Activated naive CD8-positive, alpha-beta T cell treated with anti-CD3 and anti-CD28 coated beads for 36 hours (primary cell): ENCODE results near the gene ZNF785. TPM values are rescaled to one million over a fixed set of nuclear protein-coding genes. Genes with fewer than 3 reads are reported as not detected.

Experiments used
- DNase-seq: peaks from one replicate; pipeline ENCODE4 v3.0.0; 2021
- H3K27ac Mint-ChIP-seq: one replicate; pipeline ENCODE4 v1.8.0; 2022; ENCODE audit warnings: mild to moderate bottlenecking, moderate library complexity, mixed read lengths
- H3K27me3 Mint-ChIP-seq: one replicate; pipeline ENCODE4 v1.8.0; 2022; ENCODE audit warnings: mild to moderate bottlenecking, mixed read lengths
- H3K36me3 Mint-ChIP-seq: one replicate; pipeline ENCODE4 v1.8.0; 2021; ENCODE audit warnings: mild to moderate bottlenecking, mixed read lengths
- H3K4me1 Mint-ChIP-seq: one replicate; pipeline ENCODE4 v1.8.0; 2021; ENCODE audit warnings: mixed read lengths
- H3K4me3 Mint-ChIP-seq: one replicate; pipeline ENCODE4 v1.8.0; 2022; ENCODE audit warnings: mild to moderate bottlenecking, moderate library complexity, mixed read lengths
- H3K9me3 Mint-ChIP-seq: one replicate; pipeline ENCODE4 v1.8.0; 2022; ENCODE audit warnings: mixed read lengths
- total RNA-seq, 2 experiments: library from RNA; stranded (reverse); gene quantifications; one replicate each; pipeline ENCODE4 v1.2.3, GENCODE V29; 2021

The ZNF785 gene
- total RNA-seq, 2 experiments from 2014 or later = 6.4 to 7.8 TPM

GRCh38 chr16:30581457-30581856, 4.0 kb downstream of the ZNF785 start:
- DNase-seq = no peak
- Mint-ChIP-seq H3K36me3 (peaks cover 21% of the 10 kb centered on the region), H3K4me1 (peaks cover 11% of the 10 kb centered on the region), H3K27me3 (no peaks in the 10 kb centered on the region), H3K9me3 (no peaks in the 10 kb centered on the region), H3K4me3 (no peak overlapping the region), H3K27ac (no peak overlapping the region)

- Mint-ChIP-seq H3K36me3 (peaks cover 2% of the 10 kb centered on the region), H3K27ac (peak overlapping the region; percentile 30), H3K4me1 (peaks cover 19% of the 10 kb centered on the region), H3K27me3 (no peaks in the 10 kb centered on the region), H3K4me3 (no peak overlapping the region), H3K9me3 (no peaks in the 10 kb centered on the region)
- no peak for DNase-seq
These were observed 10.8 kb downstream of the ZNF785 start for GRCh38 chr16:30574678-30575077.

- DNase-seq = peak; percentile 94
- H3K9me3 Mint-ChIP-seq = no peaks in the 10 kb centered on the region
- H3K27ac Mint-ChIP-seq = peak within 1 kb of the TSS; percentile 90
- peak within 1 kb of the TSS; percentile 95 for H3K4me3 Mint-ChIP-seq
- peaks cover 38% of the 10 kb centered on the region for H3K4me1 Mint-ChIP-seq
- H3K27me3 Mint-ChIP-seq = no peaks in the 10 kb centered on the region
- H3K36me3 Mint-ChIP-seq = peaks cover 4% of the 10 kb centered on the region
These were observed 13.8 kb downstream of the ZNF785 start, which contains the start of gene ZNF688 for GRCh38 chr16:30571445-30572322. ZNF688 (minus strand) TSS chr16:30571714; CDS start chr16:30571629, 85 bp downstream.

GRCh38 chr16:30570636-30571444, 14.7 kb downstream of the ZNF785 start:
- Mint-ChIP-seq H3K4me1 (peaks cover 37% of the 10 kb centered on the region), H3K9me3 (no peaks in the 10 kb centered on the region), H3K4me3 (peak overlapping the region; percentile 95), H3K36me3 (peaks cover 4% of the 10 kb centered on the region), H3K27me3 (no peaks in the 10 kb centered on the region), H3K27ac (peak overlapping the region; percentile 90)
- no peak for DNase-seq

- no peaks in the 10 kb centered on the region for H3K9me3 Mint-ChIP-seq
- peaks cover 37% of the 10 kb centered on the region for H3K4me1 Mint-ChIP-seq
- H3K36me3 Mint-ChIP-seq = peaks cover 4% of the 10 kb centered on the region
- peak overlapping the region; percentile 95 for H3K4me3 Mint-ChIP-seq
- no peak for DNase-seq
- no peak overlapping the region for H3K27ac Mint-ChIP-seq
- no peaks in the 10 kb centered on the region for H3K27me3 Mint-ChIP-seq
These were observed 15.5 kb downstream of the ZNF785 start for GRCh38 chr16:30569746-30570635.

- no peak overlapping the region for H3K4me3 Mint-ChIP-seq
- H3K27me3 Mint-ChIP-seq = no peaks in the 10 kb centered on the region
- peaks cover 33% of the 10 kb centered on the region for H3K4me1 Mint-ChIP-seq
- H3K9me3 Mint-ChIP-seq = no peaks in the 10 kb centered on the region
- H3K27ac Mint-ChIP-seq = peak overlapping the region; percentile 54
- no peak for DNase-seq
- H3K36me3 Mint-ChIP-seq = peaks cover 4% of the 10 kb centered on the region
These were observed 16.2 kb downstream of the ZNF785 start for GRCh38 chr16:30569281-30569680.

GRCh38 chr16:30567991-30568638, 17.4 kb downstream of the ZNF785 start:
- Mint-ChIP-seq H3K27ac (peak overlapping the region; percentile 85), H3K27me3 (no peaks in the 10 kb centered on the region), H3K4me3 (peak overlapping the region; percentile 64), H3K36me3 (peaks cover 4% of the 10 kb centered on the region), H3K9me3 (no peaks in the 10 kb centered on the region), H3K4me1 (peaks cover 29% of the 10 kb centered on the region)
- DNase-seq = peak; percentile 44

GRCh38 chr16:30567160-30567990, 18.1 kb downstream of the ZNF785 start:
- Mint-ChIP-seq H3K4me3 (no peak overlapping the region), H3K9me3 (no peaks in the 10 kb centered on the region), H3K27me3 (no peaks in the 10 kb centered on the region), H3K4me1 (peaks cover 27% of the 10 kb centered on the region), H3K36me3 (peaks cover 4% of the 10 kb centered on the region), H3K27ac (peak overlapping the region; percentile 85)
- DNase-seq = peak; percentile 51

- Mint-ChIP-seq H3K4me3 (no peak overlapping the region), H3K36me3 (peaks cover 4% of the 10 kb centered on the region), H3K9me3 (no peaks in the 10 kb centered on the region), H3K27me3 (no peaks in the 10 kb centered on the region), H3K4me1 (peaks cover 24% of the 10 kb centered on the region), H3K27ac (no peak overlapping the region)
- DNase-seq = no peak
These were observed 19.0 kb downstream of the ZNF785 start for GRCh38 chr16:30566531-30566930.

- DNase-seq = no peak
- Mint-ChIP-seq H3K27ac (no peak overlapping the region), H3K27me3 (no peaks in the 10 kb centered on the region), H3K36me3 (peaks cover 3% of the 10 kb centered on the region), H3K4me1 (peaks cover 29% of the 10 kb centered on the region), H3K4me3 (no peak overlapping the region), H3K9me3 (no peaks in the 10 kb centered on the region)
These were observed 19.5 kb downstream of the ZNF785 start for GRCh38 chr16:30565984-30566383.

GRCh38 chr16:30565526-30565925, 20.0 kb downstream of the ZNF785 start:
- Mint-ChIP-seq H3K9me3 (no peaks in the 10 kb centered on the region), H3K36me3 (peaks cover 3% of the 10 kb centered on the region), H3K4me3 (no peak overlapping the region), H3K4me1 (peaks cover 31% of the 10 kb centered on the region), H3K27ac (no peak overlapping the region), H3K27me3 (no peaks in the 10 kb centered on the region)
- DNase-seq = no peak

GRCh38 chr16:30562021-30562420, 23.5 kb downstream of the ZNF785 start:
- peaks cover 4% of the 10 kb centered on the region for H3K36me3 Mint-ChIP-seq
- DNase-seq = no peak
- peaks cover 4% of the 10 kb centered on the region for H3K27me3 Mint-ChIP-seq
- peak overlapping the region; percentile 76 for H3K27ac Mint-ChIP-seq
- peaks cover 19% of the 10 kb centered on the region for H3K4me1 Mint-ChIP-seq
- H3K9me3 Mint-ChIP-seq = no peaks in the 10 kb centered on the region
- peak overlapping the region; percentile 75 for H3K4me3 Mint-ChIP-seq

GRCh38 chr16:30561089-30561816, 24.2 kb downstream of the ZNF785 start:
- Mint-ChIP-seq H3K4me3 (peak overlapping the region; percentile 75), H3K27ac (peak overlapping the region; percentile 76), H3K36me3 (peaks cover 9% of the 10 kb centered on the region), H3K4me1 (peaks cover 22% of the 10 kb centered on the region), H3K9me3 (no peaks in the 10 kb centered on the region), H3K27me3 (peaks cover 4% of the 10 kb centered on the region)
- peak; percentile 29 for DNase-seq
